PFSK-1 (cell line): Measurements from ENCODE around the gene SH3PXD2A.

Source experiments
- POLR2AphosphoS5 ChIP-seq: IDR thresholded peaks from 2 replicates; pipeline ENCODE4 v1.6.1; 2012; ENCODE audit warnings: low read depth, mild to moderate bottlenecking, control low read depth, low read length, moderate library complexity
- REST ChIP-seq, 2 experiments: IDR thresholded peaks; 2 replicates each; pipeline versions ENCODE4 v1.6.1 to v1.8.0; 2011 to 2012; ENCODE audit warnings: low read depth in 2 of 2, low read length in 2 of 2, control low read depth in 1 of 2, inconsistent platforms in 1 of 2, mild to moderate bottlenecking in 1 of 2, moderate library complexity in 1 of 2; ENCODE audit not compliant: insufficient read depth in 1 of 2
- TAF1 ChIP-seq: IDR thresholded peaks from 2 replicates; pipeline ENCODE4 v1.6.1; 2012; ENCODE audit warnings: low read length, control low read depth, borderline replicate concordance; ENCODE audit not compliant: insufficient read depth

- TF ChIP-seq REST (IDR thresholded peaks at IDR 0.05; ENCODE audit: insufficient read depth in 1 of 2, low read depth in 2 of 2, low read length in 2 of 2) (no peak), POLR2AphosphoS5 (no peak), TAF1 (no peak)
Measured at GRCh38 chr10:103580430-103580829, 274.9 kb downstream of the SH3PXD2A start.
